Activated CD4-positive, alpha-beta T cell treated with anti-CD3 and anti-CD28 coated beads, Interleukin-2, amount 50 U/mL, for 16 hours (primary cell): ENCODE data around the gene BEAN1.

Source experiments
- DNase-seq: peaks from one replicate; pipeline ENCODE4 v3.0.0-alpha.2; 2020

BEAN1 gene

GRCh38 chr16:66427036-66427860, at the start of gene BEAN1:
Gene BEAN1 (plus strand): TSS chr16:66427295. CDS start chr16:66437677, 10,382 bp downstream.
- no peak for DNase-seq

GRCh38 chr16:66377324-66377723, 49.8 kb upstream of the BEAN1 start:
- no peak for DNase-seq

- no peak for DNase-seq
Observed at GRCh38 chr16:66378741-66379570, 48.1 kb upstream of the BEAN1 start.

GRCh38 chr16:66379571-66379941, 47.5 kb upstream of the BEAN1 start:
- DNase-seq = no peak

- DNase-seq = no peak
Observed at GRCh38 chr16:66380421-66380820, 46.7 kb upstream of the BEAN1 start.

GRCh38 chr16:66381585-66382170, 45.4 kb upstream of the BEAN1 start:
- DNase-seq = no peak

GRCh38 chr16:66382171-66382965, 44.7 kb upstream of the BEAN1 start:
- DNase-seq = no peak

GRCh38 chr16:66382966-66383299, 44.2 kb upstream of the BEAN1 start:
- no peak for DNase-seq

- DNase-seq = no peak
Observed at GRCh38 chr16:66383551-66383950, 43.5 kb upstream of the BEAN1 start.

- DNase-seq = no peak
Observed at GRCh38 chr16:66385415-66385814, 41.7 kb upstream of the BEAN1 start.

- DNase-seq = no peak
Observed at GRCh38 chr16:66386629-66387622, 40.2 kb upstream of the BEAN1 start.

- DNase-seq = no peak
Observed at GRCh38 chr16:66387817-66388332, 39.2 kb upstream of the BEAN1 start.

GRCh38 chr16:66388350-66389139, 38.5 kb upstream of the BEAN1 start:
- no peak for DNase-seq

- no peak for DNase-seq
Observed at GRCh38 chr16:66389256-66390176, 37.6 kb upstream of the BEAN1 start.

GRCh38 chr16:66390346-66391108, 36.6 kb upstream of the BEAN1 start:
- no peak for DNase-seq

- DNase-seq = no peak
Observed at GRCh38 chr16:66391726-66392670, 35.1 kb upstream of the BEAN1 start.

GRCh38 chr16:66395806-66396555, 31.1 kb upstream of the BEAN1 start:
- DNase-seq = no peak
